Sigmoid colon (tissue), 7 donors: ENCODE measurements around the gene DDB1. TPM values are rescaled to one million over a fixed set of nuclear protein-coding genes. Genes with fewer than 3 reads are reported as not detected.

ENCODE experiments used
- DNase-seq: peaks from one replicate; pipeline ENCODE4 v3.0.0-alpha.2; 2019
- H3K27ac ChIP-seq, 4 donors: fragments of 200-600 bp; sonication (generic); one replicate each; pipeline ENCODE4 v1.5.1; 2016 to 2019; ENCODE audit warnings: mild to moderate bottlenecking in 1 of 4
- H3K27me3 ChIP-seq, 3 donors: fragments of 200-600 bp; sonication (generic); one replicate each; pipeline ENCODE4 v1.5.1; 2019; ENCODE audit warnings: mild to moderate bottlenecking in 1 of 3
- H3K36me3 ChIP-seq, 4 donors: fragments of 200-600 bp; sonication (generic); one replicate each; pipeline ENCODE4 v1.5.1; 2016 to 2019
- H3K4me1 ChIP-seq, 4 donors: fragments of 200-600 bp; sonication (generic); one replicate each; pipeline ENCODE4 v1.5.1; 2017 to 2019
- H3K4me3 ChIP-seq, 4 donors: fragments of 200-600 bp; sonication (generic); one replicate each; pipeline ENCODE4 v1.5.1; 2017 to 2019; ENCODE audit warnings: mild to moderate bottlenecking in 2 of 4, moderate library complexity in 1 of 4
- H3K9me3 ChIP-seq, 4 donors: fragments of 200-600 bp in 3 of 4; sonication (generic) in 3 of 4; one replicate each; pipeline versions ENCODE4 v1.5.1 to v1.6.1; 2013 to 2019
- CTCF ChIP-seq, 4 experiments: fragments of 450-650 bp in 3 of 4; fragments of 200-600 bp in 1 of 4; IDR thresholded peaks; one replicate each; pipeline ENCODE4 v1.5.1; 2016 to 2019; ENCODE audit warnings: antibody characterized with exemption in 4 of 4, mild to moderate bottlenecking in 3 of 4, moderate library complexity in 2 of 4
- EP300 ChIP-seq, 4 donors: sonication (generic); formaldehyde crosslinking; IDR thresholded peaks; one replicate each; pipeline ENCODE4 v1.6.1; 2017; ENCODE audit warnings: antibody characterized with exemption in 4 of 4
- POLR2A ChIP-seq, 2 donors: fragments of 450-650 bp; IDR thresholded peaks; one replicate each; pipeline ENCODE4 v1.6.1; 2016; ENCODE audit warnings: antibody characterized with exemption in 2 of 2, mild to moderate bottlenecking in 2 of 2, moderate library complexity in 2 of 2
- POLR2AphosphoS5 ChIP-seq, 4 donors: sonication (generic); formaldehyde crosslinking; IDR thresholded peaks; one replicate each; pipeline ENCODE4 v1.6.1; 2017; ENCODE audit warnings: antibody characterized with exemption in 4 of 4
- WGBS, 2 donors: extraction: QIAGEN DNeasy Blood & Tissue Kit; methylation state at CpG; one replicate each; pipeline ENCODE4 v1.1.7; 2013; 5-methylcytosine and 5-hydroxymethylcytosine counted together
- intact Hi-C: fragments of 100-400 bp; cut with DNase I; formaldehyde crosslinking; loops from one replicate; pipeline ENCODE4 v1.15.1; 2023
- polyA plus RNA-seq, 3 donors: library from polyadenylated mRNA; stranded (reverse); fragments of 200-250 nt; gene quantifications; one replicate each; pipeline ENCODE4 v1.2.3, GENCODE V29; 2013
- total RNA-seq, 4 donors: library from RNA; depleted of rRNA; stranded (reverse); fragments of >200 nt; gene quantifications; one replicate each; pipeline ENCODE4 v1.1.0, GENCODE V29; 2016
- donor health status: healthy with polysubstance abuse.
- donor health status: Bipolar disorder and iron deficiency.
- donor health status: healthy.

DDB1 gene
- total and polyA plus RNA-seq, 7 donors = 68.2 to 120 (median 103) TPM

- H3K9me3 ChIP-seq = no peaks in the 10 kb centered on the region
- H3K4me3 ChIP-seq = no peak overlapping the region
- peaks cover 0 to 13% (median 7%) of the 10 kb centered on the region in 4 donors for H3K4me1 ChIP-seq
- intact Hi-C loops = loop anchor here (1.0 to 10.0 kb wide), 2 partner anchors 47 to 433 kb away; partner anchors contain the start of gene PRPF19
- DNase-seq = no peak
- H3K27ac ChIP-seq = no peak overlapping the region
- 95% methylated on average over 15 of the region's 15 CpGs for WGBS, 2 donors
- TF ChIP-seq POLR2A (IDR thresholded peaks at IDR 0.05) (no peak), POLR2AphosphoS5 (IDR thresholded peaks at IDR 0.05) (no peak), CTCF (IDR thresholded peaks at IDR 0.05) (no peak), EP300 (IDR thresholded peaks at IDR 0.05) (no peak)
- H3K36me3 ChIP-seq = peaks cover 0 to 6% (median 3%) of the 10 kb centered on the region in 4 donors
- no peaks in the 10 kb centered on the region for H3K27me3 ChIP-seq
Observed at GRCh38 chr11:61337706-61338470, 5.0 kb upstream of the DDB1 start.

GRCh38 chr11:61336171-61336935 lies 3.4 kb upstream of the DDB1 start:
- DNase-seq = peak; percentile 88
- WGBS, 2 donors = 29 to 33% methylated on average over 8 of the region's 8 CpGs
- Histone ChIP-seq H3K27me3 (no peaks in the 10 kb centered on the region), H3K4me1 (peaks cover 0 to 26% (median 16%) of the 10 kb centered on the region in 4 donors), H3K9me3 (no peaks in the 10 kb centered on the region), H3K27ac (peak overlapping the region in 3 of 4 donors; percentile 17 to 59 (median 17)), H3K4me3 (no peak overlapping the region), H3K36me3 (peaks cover 0 to 6% (median 3%) of the 10 kb centered on the region in 4 donors)
- no peak for TF ChIP-seq EP300 (IDR thresholded peaks at IDR 0.05)
- TF ChIP-seq POLR2A (IDR thresholded peaks at IDR 0.05) = no peak
- peak; percentile 68 to 94 (median 86) for TF ChIP-seq CTCF (IDR thresholded peaks at IDR 0.05)
- peak in 1 of 4 donors; percentile 15 for TF ChIP-seq POLR2AphosphoS5 (IDR thresholded peaks at IDR 0.05)
- intact Hi-C loops = loop anchor here (10.0 kb wide), 1 partner anchor 432 kb away; the partner anchor contains the start of gene PRPF19

GRCh38 chr11:61335355-61335710 lies 2.4 kb upstream of the DDB1 start:
- intact Hi-C loops = loop anchor here (10.0 kb wide), 1 partner anchor 431 kb away; the partner anchor contains the start of gene PRPF19
- H3K27ac ChIP-seq = peak overlapping the region in 1 of 4 donors; percentile 17
- H3K36me3 ChIP-seq = peaks cover 0 to 6% (median 3%) of the 10 kb centered on the region in 4 donors

More at GRCh38 chr11:61335355-61335710, 2.4 kb upstream of the DDB1 start:
- Histone ChIP-seq H3K9me3 (no peaks in the 10 kb centered on the region), H3K27me3 (no peaks in the 10 kb centered on the region), H3K4me3 (no peak overlapping the region), H3K4me1 (peaks cover 0 to 32% (median 23%) of the 10 kb centered on the region in 4 donors)
- 84 to 86% methylated on average over 1 of the region's 1 CpG for WGBS, 2 donors
- DNase-seq = no peak
- TF ChIP-seq EP300 (IDR thresholded peaks at IDR 0.05) = no peak
- TF ChIP-seq CTCF (IDR thresholded peaks at IDR 0.05) = no peak
